Liver (tissue), 3 donors: ENCODE results near the gene CDH13.

ENCODE experiments used
- CTCF ChIP-seq: fragments of 150-350 bp; IDR thresholded peaks from 2 replicates; pipeline ENCODE4 v1.5.1; 2017; ENCODE audit warnings: improper control_type of control experiment, low read depth, low read length; ENCODE audit not compliant: missing input control
- EGR1 ChIP-seq, 2 donors: IDR thresholded peaks; 2 replicates each; pipeline ENCODE4 v1.6.1; 2016 to 2018; ENCODE audit warnings: antibody characterized with exemption in 2 of 2, low read depth in 2 of 2
- GABPA ChIP-seq, 2 donors: IDR thresholded peaks in 1 of 2; conservative IDR thresholded peaks in 1 of 2; 2 replicates each; pipeline ENCODE4 v1.6.1; 2016; ENCODE audit warnings: antibody characterized with exemption in 2 of 2, mild to moderate bottlenecking in 1 of 2, moderate library complexity in 1 of 2
- HNF4G ChIP-seq: IDR thresholded peaks from 2 replicates; pipeline ENCODE4 v1.6.1; 2016; ENCODE audit warnings: antibody characterized with exemption
- MAX ChIP-seq: IDR thresholded peaks from 2 replicates; pipeline ENCODE4 v1.6.1; 2016; ENCODE audit warnings: antibody characterized with exemption
- SP1 ChIP-seq: IDR thresholded peaks from 2 replicates; pipeline ENCODE4 v1.6.1; 2018; ENCODE audit warnings: antibody characterized with exemption, mild to moderate bottlenecking
- TAF1 ChIP-seq: conservative IDR thresholded peaks from 2 replicates; pipeline ENCODE4 v1.6.1; 2016; ENCODE audit warnings: antibody characterized with exemption, mild to moderate bottlenecking
- donor health status: healthy.
- donor health status: healthy.

DNA sequence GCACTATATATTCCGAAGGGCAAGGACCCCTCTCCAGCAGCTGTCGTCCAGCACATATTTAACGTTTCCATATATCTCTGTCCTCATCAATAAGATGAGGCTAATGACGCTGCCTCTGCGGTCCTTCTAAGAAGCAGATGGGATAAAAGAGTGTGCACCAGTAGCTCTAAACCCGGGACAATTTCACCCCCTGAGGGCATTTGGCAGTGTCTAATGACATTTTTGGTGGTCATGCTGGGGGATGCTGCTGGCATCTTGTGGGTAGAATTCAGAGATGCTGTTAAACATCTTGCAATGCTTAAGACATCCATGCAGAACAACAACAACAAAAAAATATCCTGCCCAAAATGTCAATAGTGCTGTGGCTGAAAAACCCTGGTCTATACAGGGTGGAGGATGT lies 372.9 kb downstream of the CDH13 start:
- TF ChIP-seq CTCF (no peak), TAF1 (no peak), GABPA (IDR thresholded peaks at IDR 0.05 in 1 of 2, conservative IDR thresholded peaks at IDR 0.05 in 1 of 2) (no peak), EGR1 (IDR thresholded peaks at IDR 0.05; ENCODE audit: low read depth in 2 of 2) (no peak), MAX (no peak), SP1 (no peak), HNF4G (no peak)
